Skeletal muscle cell (primary cell): Measurements from ENCODE around the gene TNFAIP8L2.
A peak's percentile ranks its signal among the peaks of the same experiment; 100 is the strongest.
"Not testable (repeated sequence)": the region's sequence is repeated elsewhere in the genome, so short reads cannot be mapped to it uniquely, and the experiment has no call there.

Source experiments
- DNase-seq: peaks from one replicate; pipeline ENCODE4 v3.0.0-alpha.2; 2010; ENCODE audit warnings: low read depth
- H3K4me3 ChIP-seq: 2 replicates; pipeline ENCODE4 v1.5.1; 2011; ENCODE audit warnings: low read depth, mild to moderate bottlenecking, control low read depth, low read length, moderate library complexity

TNFAIP8L2 gene

DNA sequence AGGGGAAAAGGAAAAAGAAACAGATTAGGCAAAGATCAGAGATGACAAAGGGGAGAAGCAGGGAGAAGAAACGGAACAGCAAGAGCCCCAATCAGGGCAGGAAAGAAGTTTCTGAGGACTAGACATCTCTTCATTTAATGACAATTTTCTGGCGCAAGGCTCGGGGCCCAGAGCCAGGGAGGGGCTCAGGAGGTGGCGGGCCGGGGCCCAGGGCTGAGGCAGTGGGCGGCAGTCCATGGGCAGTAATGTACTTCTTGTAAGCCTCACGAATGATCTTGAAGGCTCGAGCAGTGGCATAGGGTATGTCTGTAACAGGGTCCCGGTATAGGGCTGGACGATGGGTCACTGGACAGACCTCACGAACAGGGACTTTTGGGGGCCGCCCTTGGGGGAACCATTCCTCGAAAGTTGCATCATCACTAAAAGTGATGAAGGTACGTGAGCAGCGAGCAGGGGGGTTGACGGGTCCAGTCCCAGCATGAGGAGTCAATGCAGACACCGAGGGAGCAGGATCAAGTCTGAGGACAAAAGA lies 20.1 kb downstream of the TNFAIP8L2 start:
- no peak overlapping the region for H3K4me3 ChIP-seq
- no peak for DNase-seq

DNA sequence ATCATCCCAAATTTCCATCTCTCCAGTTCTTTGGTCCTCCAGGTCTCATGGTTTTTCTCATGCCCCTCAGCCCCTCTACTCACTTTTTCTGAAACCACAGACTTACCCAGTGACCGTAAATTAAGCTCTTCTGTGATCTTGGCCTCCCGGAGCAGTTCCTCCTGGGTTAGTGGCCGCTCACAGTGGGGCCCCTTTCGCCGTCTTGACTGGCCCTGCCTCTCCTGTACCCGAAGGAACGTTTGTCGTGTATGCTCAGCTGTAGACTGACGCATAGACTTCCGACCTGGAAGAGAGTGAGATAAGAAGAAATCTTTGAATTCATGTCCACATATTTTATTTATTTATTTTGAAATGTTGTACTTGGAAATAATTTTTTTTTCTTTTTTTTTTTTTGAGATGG lies 27.8 kb downstream of the TNFAIP8L2 start:
- no peak for DNase-seq
- no peak overlapping the region for H3K4me3 ChIP-seq

DNA sequence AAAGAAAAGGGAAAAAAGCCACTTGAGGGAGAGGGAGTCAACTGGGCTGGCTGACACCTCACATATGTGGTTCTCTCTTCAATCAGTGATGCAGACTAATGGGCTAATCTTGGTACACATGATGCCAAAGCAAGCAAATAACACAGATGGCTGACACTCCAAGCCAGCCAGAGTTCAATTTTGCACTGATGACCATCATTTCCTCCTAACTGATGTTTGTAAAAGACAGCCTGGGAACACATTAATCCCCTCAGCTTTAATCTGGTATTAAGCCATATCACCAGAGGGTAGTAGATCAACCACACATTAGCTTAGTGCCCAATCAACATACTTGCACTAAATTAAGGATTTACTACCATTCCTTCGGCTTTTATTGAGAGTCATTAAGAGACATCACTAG lies 30.8 kb downstream of the TNFAIP8L2 start:
- DNase-seq = no peak
- no peak overlapping the region for H3K4me3 ChIP-seq

DNA sequence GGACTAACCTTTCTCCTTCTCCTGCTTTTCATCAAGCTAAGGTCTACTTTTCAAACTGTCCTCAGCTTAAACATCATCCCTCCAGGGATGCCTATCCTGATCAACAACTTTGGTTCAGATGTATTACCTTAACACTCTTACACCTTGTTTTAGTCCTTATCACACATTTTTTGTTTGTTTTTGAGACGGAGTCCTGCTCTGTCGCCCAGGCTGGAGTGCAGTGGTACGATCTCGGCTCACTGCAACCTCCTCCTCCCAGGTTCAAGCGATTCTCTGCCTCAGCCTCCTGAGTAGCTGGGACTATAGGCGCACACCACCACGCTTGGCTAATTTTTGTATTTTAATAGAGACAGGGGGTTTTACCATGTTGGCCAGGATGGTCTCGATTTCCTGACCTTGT lies 32.2 kb downstream of the TNFAIP8L2 start:
- DNase-seq = not testable (repeated sequence)
- peak overlapping the region; percentile 86 for H3K4me3 ChIP-seq

DNA sequence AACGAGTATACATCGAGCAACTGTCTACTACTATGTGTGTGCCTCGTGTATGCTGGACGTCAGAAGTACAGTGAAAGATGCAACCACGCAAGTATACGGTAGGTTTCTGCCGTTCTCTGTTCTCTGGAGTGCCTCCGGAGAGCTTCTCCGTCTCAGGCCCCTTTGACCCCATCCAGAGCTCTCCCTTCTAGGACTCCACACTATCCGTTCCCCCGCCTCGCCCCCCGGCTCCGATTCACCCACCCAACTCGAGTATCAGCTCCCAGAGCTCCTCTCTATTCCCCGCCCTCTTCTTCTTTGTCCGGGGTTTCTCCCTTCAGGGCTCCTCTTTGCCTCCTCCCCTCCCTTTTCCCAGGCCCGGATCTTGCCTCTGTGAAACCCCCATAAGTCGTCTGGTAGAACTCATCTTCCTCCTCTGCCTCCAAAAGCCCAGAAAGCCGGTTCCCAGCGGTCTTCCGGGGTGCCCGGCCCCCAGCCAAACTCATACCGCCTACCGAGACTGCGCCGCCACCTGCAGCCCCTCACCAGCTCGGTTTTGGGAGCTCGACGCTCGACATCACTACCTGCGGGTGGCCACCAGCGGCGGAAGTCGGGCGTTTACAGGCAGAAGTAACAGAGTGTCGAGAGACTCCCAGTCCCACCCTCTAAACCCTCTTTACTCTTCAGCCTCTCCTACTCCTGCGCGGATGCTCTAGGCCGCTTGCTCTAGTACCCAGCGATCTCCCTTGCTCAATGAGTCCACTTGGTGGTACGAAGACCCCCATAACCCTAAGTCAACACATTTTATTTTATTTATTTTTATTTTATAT lies 33.4 kb downstream of the TNFAIP8L2 start, which contains the start of gene VPS72:
Gene VPS72, minus strand, starts transcription at position 561 of the 809 bp plus-strand sequence. Its CDS starts 76 bp downstream, at position 485.
- H3K4me3 ChIP-seq = peak within 1 kb of the TSS; percentile 86
- peak; percentile 64 for DNase-seq

DNA sequence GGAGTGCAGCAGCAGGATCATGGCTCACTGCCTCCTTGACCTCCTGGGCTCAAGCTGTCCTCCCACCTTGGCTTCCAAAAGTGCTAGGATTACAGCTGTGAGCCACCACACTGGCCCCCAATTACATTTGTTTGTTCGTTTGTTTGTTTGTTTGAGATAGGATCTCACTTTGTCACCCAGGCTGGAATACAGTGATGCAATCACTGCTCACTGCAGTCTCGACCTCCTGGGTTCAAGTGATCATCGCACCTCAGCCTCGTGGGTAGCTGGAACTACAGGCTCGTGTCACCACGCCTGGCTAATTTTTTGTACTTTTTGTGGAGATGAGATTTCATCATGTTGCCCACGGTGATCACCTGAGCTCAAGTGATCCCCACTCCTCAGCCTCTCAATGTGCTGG lies 35.6 kb downstream of the TNFAIP8L2 start:
- DNase-seq = no peak

DNA sequence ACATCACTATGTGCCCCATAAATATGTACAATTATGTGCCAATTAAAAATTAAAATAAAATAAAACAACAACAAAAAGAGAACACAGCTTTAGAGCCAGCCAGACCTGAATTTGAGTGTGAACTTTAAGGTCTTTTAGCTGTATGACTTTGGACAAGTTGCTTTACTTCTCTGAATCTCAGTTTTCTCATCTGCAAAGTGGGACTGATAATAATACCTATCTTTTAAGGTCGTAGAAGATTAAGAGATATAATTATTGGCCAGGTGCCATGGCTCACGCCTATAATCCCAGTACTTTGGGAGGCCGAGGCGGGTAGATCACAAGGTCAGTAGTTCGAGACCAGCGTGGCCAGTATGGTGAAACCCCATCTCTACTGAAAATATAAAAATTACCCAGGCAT lies 36.9 kb downstream of the TNFAIP8L2 start:
- H3K4me3 ChIP-seq = no peak overlapping the region
- DNase-seq = no peak

More for the DNA sequence above, 35.6 kb downstream of the TNFAIP8L2 start:
- no peak overlapping the region for H3K4me3 ChIP-seq

DNA sequence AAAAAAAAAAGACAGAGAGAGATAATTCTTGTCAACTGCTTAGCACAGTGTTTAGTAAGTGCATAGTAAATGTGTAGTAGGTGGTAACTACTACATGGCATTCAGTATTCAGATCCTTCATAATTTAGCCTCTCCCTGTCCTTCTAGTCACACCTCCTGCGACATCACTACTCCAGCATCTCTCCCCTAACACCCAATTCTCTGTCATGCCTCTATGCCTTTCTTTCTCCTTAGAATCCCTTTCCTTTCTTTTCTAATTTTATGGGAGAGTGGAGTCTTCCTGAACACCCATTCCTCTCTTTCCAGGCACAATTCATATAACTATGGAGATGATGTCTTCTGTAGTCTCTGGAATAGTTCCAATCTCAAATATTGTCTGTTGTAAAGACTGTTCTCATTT lies 37.4 kb downstream of the TNFAIP8L2 start:
- no peak for DNase-seq
- H3K4me3 ChIP-seq = no peak overlapping the region

DNA sequence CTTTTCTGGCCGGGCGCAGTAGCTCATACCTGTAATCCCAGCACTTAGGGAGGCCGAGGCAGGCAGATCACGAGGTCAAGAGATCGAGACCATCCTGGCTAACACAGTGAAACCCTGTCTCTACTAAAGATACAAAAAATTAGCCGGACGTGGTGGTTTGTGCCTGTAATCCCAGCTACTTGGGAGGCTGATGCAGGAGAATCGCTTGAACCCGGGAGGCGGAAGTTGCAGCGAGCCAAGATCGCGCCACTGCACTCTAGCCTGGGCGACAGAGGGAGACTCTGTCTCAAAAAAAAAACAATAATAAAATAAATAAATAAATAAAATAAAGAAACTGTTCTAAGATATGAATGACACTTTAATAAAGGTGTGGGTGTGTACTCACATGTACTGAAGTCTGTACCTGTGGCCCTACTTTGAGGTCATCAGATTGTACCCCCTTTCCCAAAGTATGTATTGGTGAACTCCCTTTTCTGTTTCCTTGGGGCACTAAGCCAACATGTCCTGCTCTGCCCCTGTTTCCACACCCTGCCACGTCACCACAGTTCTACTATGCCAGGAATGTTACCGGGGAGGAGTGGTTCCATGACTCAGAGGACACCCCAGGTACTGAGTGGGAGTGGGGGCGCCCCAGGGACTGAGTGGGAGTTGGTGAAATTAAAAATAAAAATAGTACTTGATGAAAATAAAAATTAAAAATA lies 38.6 kb downstream of the TNFAIP8L2 start:
- peak; percentile 48 for DNase-seq
- H3K4me3 ChIP-seq = not testable (repeated sequence)

DNA sequence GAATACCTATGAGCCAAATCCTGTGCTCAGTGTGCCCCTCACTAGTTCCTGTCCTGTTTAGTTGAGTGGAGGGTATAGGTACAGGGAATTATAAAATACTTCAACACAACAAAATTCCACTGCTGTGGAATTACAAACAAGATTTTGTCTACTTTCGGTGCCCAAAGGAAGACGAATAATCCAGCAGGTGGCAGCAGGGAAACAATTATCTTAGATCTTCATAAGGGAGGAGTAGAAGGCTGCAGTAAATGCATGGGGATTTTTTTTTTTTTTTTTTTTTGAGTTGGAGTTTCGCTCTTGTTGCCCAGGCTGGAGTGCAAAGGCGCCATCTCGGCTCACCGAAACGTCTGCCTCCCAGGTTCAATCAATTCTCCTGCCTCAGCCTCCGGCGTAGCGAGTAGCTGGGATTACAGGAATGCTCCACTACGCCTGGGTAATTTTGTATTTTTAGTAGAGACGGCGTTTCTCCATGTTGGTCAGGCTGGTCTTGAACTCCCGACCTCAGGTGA lies 39.9 kb downstream of the TNFAIP8L2 start:
- H3K4me3 ChIP-seq = no peak overlapping the region
- DNase-seq = peak; percentile 47

DNA sequence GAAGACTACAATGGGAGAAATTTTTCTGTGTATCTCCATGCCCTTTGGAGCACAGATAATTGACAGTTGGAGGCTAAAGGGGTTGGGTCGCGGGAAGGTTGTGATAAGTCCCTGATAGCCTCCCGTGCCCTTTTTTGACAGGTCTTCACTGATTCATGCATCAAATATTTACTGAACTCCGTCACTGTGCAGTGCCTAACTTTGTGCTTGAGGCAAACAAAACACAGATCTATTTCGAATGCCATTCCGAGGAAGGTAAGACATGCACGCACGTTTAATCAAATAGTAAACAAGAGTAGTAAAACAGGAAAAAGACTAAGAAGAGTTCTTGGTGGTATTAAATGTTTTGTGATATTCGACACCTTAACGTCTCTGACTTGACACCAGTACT lies 41.4 kb downstream of the TNFAIP8L2 start:
- no peak for DNase-seq
- H3K4me3 ChIP-seq = peak overlapping the region; percentile 99

DNA sequence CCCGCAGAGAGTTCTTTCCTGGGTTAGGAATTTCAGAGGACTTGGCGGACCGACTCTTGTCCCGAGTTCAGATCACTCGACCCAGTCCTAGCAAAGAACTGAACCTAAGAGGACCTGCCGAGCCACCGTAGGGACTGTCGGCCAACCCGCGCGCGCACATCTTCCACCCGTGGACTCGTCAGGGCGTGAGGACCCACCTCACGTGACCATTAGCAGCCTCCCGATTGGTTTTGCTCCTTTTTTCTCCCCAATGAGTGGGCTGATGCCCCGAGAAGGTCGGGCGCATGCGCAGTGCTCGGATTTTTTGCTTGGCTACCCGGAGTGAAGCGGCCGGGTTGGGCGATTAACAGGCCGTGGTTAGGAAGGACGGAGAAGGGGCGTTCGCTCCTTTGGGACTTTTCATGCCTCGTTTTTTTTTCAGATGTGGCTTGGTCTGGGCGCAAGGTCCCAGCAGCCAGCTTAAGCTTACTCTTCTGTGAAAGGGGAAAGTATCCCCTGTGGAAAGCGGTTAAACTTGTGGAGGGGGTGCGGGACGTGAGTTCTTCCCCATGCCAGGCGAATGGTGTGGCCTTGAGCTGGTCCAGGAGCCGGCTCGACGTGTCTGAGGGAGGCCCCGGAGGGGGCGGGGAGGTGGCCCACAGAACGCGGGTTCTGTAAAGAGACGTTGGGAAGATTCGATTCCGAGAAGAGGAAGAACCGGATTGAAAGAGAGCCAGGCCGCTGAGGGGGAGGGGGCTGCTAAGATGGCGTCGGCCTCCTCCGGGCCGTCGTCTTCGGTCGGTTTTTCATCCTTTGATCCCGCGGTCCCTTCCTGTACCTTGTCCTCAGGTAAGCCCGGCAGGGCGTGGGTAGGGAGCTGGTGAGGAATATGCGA lies 42.0 kb downstream of the TNFAIP8L2 start, which contains the start of gene PIP5K1A:
Gene PIP5K1A, plus strand, starts transcription at position 299 of the 874 bp plus-strand sequence. Its CDS starts 445 bp downstream, at position 744.
- DNase-seq = peak; percentile 92
- peak within 1 kb of the TSS; percentile 99 for H3K4me3 ChIP-seq

DNA sequence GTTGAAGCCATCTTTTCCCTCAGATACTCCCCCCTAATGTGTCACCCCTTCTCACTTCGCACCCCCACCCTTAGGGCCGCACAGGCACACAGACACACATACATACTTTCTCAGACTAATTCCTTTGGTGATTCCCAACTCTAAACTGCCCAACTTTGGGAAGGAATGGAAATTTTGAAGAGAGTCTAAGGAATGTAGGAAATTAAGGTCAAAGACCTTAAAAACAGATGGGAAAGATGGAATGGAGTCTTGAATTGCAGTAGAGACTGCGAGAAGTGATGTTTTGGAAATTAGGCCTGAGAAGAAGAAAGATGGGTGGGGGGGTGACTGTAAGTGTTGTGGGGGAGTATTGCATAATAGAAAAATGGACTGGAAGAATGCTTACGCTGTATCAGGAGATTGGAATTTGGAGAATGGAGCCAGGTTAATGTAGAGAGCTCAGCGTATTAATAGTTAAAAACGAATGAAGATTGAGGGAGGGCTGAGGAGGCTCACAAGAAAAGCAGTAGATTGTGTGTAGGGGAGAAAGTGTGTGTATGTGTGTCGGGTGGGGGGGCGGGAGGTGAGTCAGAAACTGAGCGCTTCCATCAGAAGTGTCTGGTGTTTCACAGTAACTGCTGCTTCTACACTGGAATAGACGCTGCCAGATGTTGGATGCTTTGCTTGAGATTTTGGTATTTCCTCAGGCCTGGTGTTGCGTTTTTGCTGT lies 43.6 kb downstream of the TNFAIP8L2 start:
- DNase-seq = peak; percentile 66
- peak overlapping the region; percentile 99 for H3K4me3 ChIP-seq

DNA sequence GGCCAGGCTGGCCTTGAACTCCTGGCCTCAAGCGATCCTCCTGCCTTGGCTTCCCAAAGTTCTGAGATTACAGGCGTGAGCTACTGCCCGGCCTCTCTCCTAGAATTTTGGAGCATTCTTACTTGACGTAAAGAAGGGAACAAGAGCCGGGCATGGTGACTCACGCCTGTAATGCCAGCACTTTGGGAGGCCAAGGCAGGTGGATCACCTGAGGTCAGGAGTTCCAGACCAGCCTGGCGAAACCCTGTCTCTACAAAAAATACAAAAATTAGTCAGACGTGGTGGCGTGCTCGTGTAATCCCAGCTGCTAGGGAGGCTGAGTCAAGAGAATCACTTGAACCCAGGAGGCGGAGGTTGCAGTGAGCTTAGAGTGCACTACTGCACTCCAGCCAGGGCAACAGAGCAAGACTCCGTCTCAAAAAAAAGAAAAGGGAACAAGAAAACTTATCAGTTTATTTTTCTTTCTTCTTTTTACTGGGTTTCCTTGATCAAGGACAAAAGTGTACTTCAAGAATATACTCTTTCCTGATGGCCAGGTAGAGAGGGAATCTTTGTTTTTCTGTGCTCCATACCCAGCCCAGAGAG lies 49.0 kb downstream of the TNFAIP8L2 start:
- not testable (repeated sequence) for H3K4me3 ChIP-seq, DNase-seq
